ENCODE results near the gene RPN2. TPM values are rescaled to one million over a fixed set of nuclear protein-coding genes. Genes with fewer than 3 reads are reported as not detected.
A peak's percentile ranks its signal among the peaks of the same experiment; 100 is the strongest.

The RPN2 gene
- total and polyA plus RNA-seq, 2 donors (not counting 1 experiment from before 2014, with no cell fraction given) = 80.2 to 87.3 TPM

GRCh38 chr20:37290158-37290810 is 111.2 kb downstream of the RPN2 start:
- no peak for DNase-seq
- TF ChIP-seq EZH2 (IDR thresholded peaks at IDR 0.05; ENCODE audit: borderline replicate concordance, insufficient read depth, low read depth, low read length, poor library complexity, severe bottlenecking) = no peak
- TF ChIP-seq CTCF (IDR thresholded peaks at IDR 0.05) = no peak
- Histone ChIP-seq H2AFZ (ENCODE audit: insufficient read depth, low read depth, low read length, poor library complexity, severe bottlenecking) (peak overlapping the region; percentile 81), H3K4me2 (replicated peaks; ENCODE audit: low read depth, low read length, poor library complexity, severe bottlenecking) (peak overlapping the region; percentile 93), H3K36me3 (replicated peaks in 1 of 2; ENCODE audit: control extremely low read depth in 1 of 2, control insufficient read depth in 1 of 2, extremely low read depth in 1 of 2, insufficient read depth in 2 of 2, low read length in 1 of 2) (peaks cover 8 to 26% of the 10 kb centered on the region in 2 experiments), H3K79me2 (ENCODE audit: control insufficient read depth, insufficient read depth, low read length) (peaks cover 67% of the 10 kb centered on the region), H3K9ac (ENCODE audit: low read length) (peak overlapping the region; percentile 99), H3K27ac (ENCODE audit: low read length in 2 of 2) (peak overlapping the region; percentile 89 to 97), H3K4me1 (ENCODE audit: control insufficient read depth in 2 of 2, insufficient read depth in 2 of 2, low read length in 2 of 2) (peaks cover 19 to 29% of the 10 kb centered on the region in 2 donors), H4K20me1 (ENCODE audit: control insufficient read depth, insufficient read depth, low read length, poor library complexity, severe bottlenecking) (peaks cover 16% of the 10 kb centered on the region), H3K27me3 (replicated peaks in 1 of 4; ENCODE audit: control extremely low read depth in 1 of 4, control insufficient read depth in 3 of 4, insufficient read depth in 4 of 4, low read length in 3 of 4) (no peaks in the 10 kb centered on the region), H3K4me3 (ENCODE audit: control extremely low read depth in 1 of 5, extremely low read depth in 1 of 5, insufficient read depth in 1 of 5, low read depth in 2 of 5, low read length in 4 of 5) (peak overlapping the region; percentile 88 to 94 (median 89)), H3K9me3 (ENCODE audit: control extremely low read depth in 1 of 3, control insufficient read depth in 2 of 3, insufficient read depth in 1 of 3, low read length in 2 of 3) (no peaks in the 10 kb centered on the region)
- CTCF ChIA-PET = interaction anchor here (0.7 to 2.0 kb wide), 5 partner anchors 18 to 1143 kb away, joined by 3 to 7 read pairs (median 3); no protein-coding TSS in a partner anchor
- intact Hi-C loops (cut with micrococcal nuclease) = loop anchor here (5.0 to 10.0 kb wide), 2 partner anchors 57 to 745 kb away; partner anchors contain the start of genes RPRD1B, SRC and TTI1
- peak overlapping the region; percentile 99 for H3K27ac Mint-ChIP-seq
- peaks cover 37% of the 10 kb centered on the region for H3K4me1 Mint-ChIP-seq
- WGBS (ENCODE audit: insufficient coverage) = 87% methylated on average over 9 of the region's 21 CpGs
- H3K9me3 Mint-ChIP-seq (ENCODE audit: insufficient read depth) = no peaks in the 10 kb centered on the region
- no peak for ATAC-seq (ENCODE audit: low read depth)
- POLR2A ChIA-PET = interaction anchor here (1.5 to 2.6 kb wide), 2 partner anchors 13 to 93 kb away, joined by 5 to 8 read pairs; no protein-coding TSS in a partner anchor
- peak overlapping the region; percentile 98 for H3K4me3 Mint-ChIP-seq
- H3K27me3 Mint-ChIP-seq = no peaks in the 10 kb centered on the region

Other genes with a start within 250 kb of the RPN2 start
- gene SAMHD1, start 227.6 kb upstream of the RPN2 start, total RNA-seq = 11.6 and 12.8 TPM in 2 replicates
- gene SAMHD1, start 227.6 kb upstream of the RPN2 start, polyA plus RNA-seq = 7.9 and 9.4 TPM in 2 replicates
- gene RBL1, start 83.3 kb upstream of the RPN2 start, total RNA-seq = 25.5 and 27.8 TPM in 2 replicates
- 4.8 and 8.1 TPM in 2 replicates for gene RBL1, start 83.3 kb upstream of the RPN2 start, polyA plus RNA-seq
- gene MROH8, start 218 bp downstream of the RPN2 start, total RNA-seq = 4.6 and 6.3 TPM in 2 replicates
- 3.8 and 4.0 TPM in 2 replicates for gene MROH8, start 218 bp downstream of the RPN2 start, polyA plus RNA-seq
- not detected in 2 replicates for gene GHRH, start 82.5 kb downstream of the RPN2 start, total RNA-seq
- not detected in 2 replicates for gene GHRH, start 82.5 kb downstream of the RPN2 start, polyA plus RNA-seq
- 17.5 and 19.1 TPM in 2 replicates for gene MANBAL, start 110.3 kb downstream of the RPN2 start, total RNA-seq
- 14.0 and 20.0 TPM in 2 replicates for gene MANBAL, start 110.3 kb downstream of the RPN2 start, polyA plus RNA-seq
- gene SRC, start 166.8 kb downstream of the RPN2 start, total RNA-seq = 16.8 and 20.4 TPM in 2 replicates
- 6.5 and 11.8 TPM in 2 replicates for gene SRC, start 166.8 kb downstream of the RPN2 start, polyA plus RNA-seq

All from B cell (primary cell).